ENCODE measurements around the gene PLEKHA6.
"Not testable (repeated sequence)": the region's sequence is repeated elsewhere in the genome, so short reads cannot be mapped to it uniquely, and the experiment has no call there.

Gene PLEKHA6

GRCh38 chr1:204319462-204319861, 40.3 kb downstream of the PLEKHA6 start:
- no peak overlapping the region for H3K27ac ChIP-seq (ENCODE audit: low read length)
- H3K36me3 ChIP-seq (ENCODE audit: insufficient read depth, low read depth, low read length), result no peaks in the 10 kb centered on the region
- H3K4me3 ChIP-seq (ENCODE audit: low read length), result no peak overlapping the region
- peaks cover 9% of the 10 kb centered on the region; the same call in 1 of the 2 replicates for H3K4me1 ChIP-seq (ENCODE audit: insufficient read depth, low read length)
- H3K9me3 ChIP-seq (ENCODE audit: insufficient read depth, low read depth, low read length), result no peaks in the 10 kb centered on the region
- H3K27me3 ChIP-seq (ENCODE audit: insufficient read depth, low read length), result no peaks in the 10 kb centered on the region
- no peak overlapping the region for H3K9ac ChIP-seq (ENCODE audit: low read depth, low read length)

GRCh38 chr1:204319027-204319426, 40.7 kb downstream of the PLEKHA6 start:
- Histone ChIP-seq H3K4me1 (ENCODE audit: insufficient read depth, low read length) (peaks cover 9% of the 10 kb centered on the region; the same call in 1 of the 2 replicates), H3K9me3 (ENCODE audit: insufficient read depth, low read depth, low read length) (no peaks in the 10 kb centered on the region), H3K4me3 (ENCODE audit: low read length) (no peak overlapping the region), H3K9ac (ENCODE audit: low read depth, low read length) (no peak overlapping the region), H3K27ac (ENCODE audit: low read length) (no peak overlapping the region), H3K27me3 (ENCODE audit: insufficient read depth, low read length) (no peaks in the 10 kb centered on the region), H3K36me3 (ENCODE audit: insufficient read depth, low read depth, low read length) (no peaks in the 10 kb centered on the region)

- H3K9ac ChIP-seq (ENCODE audit: low read depth, low read length), result no peak overlapping the region
- no peak overlapping the region for H3K27ac ChIP-seq (ENCODE audit: low read length)
- no peak overlapping the region for H3K4me3 ChIP-seq (ENCODE audit: low read length)
- no peaks in the 10 kb centered on the region for H3K27me3 ChIP-seq (ENCODE audit: insufficient read depth, low read length)
- H3K9me3 ChIP-seq (ENCODE audit: insufficient read depth, low read depth, low read length), result no peaks in the 10 kb centered on the region
- H3K4me1 ChIP-seq (ENCODE audit: insufficient read depth, low read length), result peaks cover 14% of the 10 kb centered on the region; the same call in 1 of the 2 replicates
- no peaks in the 10 kb centered on the region for H3K36me3 ChIP-seq (ENCODE audit: insufficient read depth, low read depth, low read length)
These were observed 41.4 kb downstream of the PLEKHA6 start for GRCh38 chr1:204318324-204318723.

- peaks cover 9% of the 10 kb centered on the region; the same call in 1 of the 2 replicates for H3K4me1 ChIP-seq (ENCODE audit: insufficient read depth, low read length)
- H3K27ac ChIP-seq (ENCODE audit: low read length), result no peak overlapping the region
- no peak overlapping the region for H3K4me3 ChIP-seq (ENCODE audit: low read length)
- H3K9ac ChIP-seq (ENCODE audit: low read depth, low read length), result no peak overlapping the region
- no peaks in the 10 kb centered on the region for H3K9me3 ChIP-seq (ENCODE audit: insufficient read depth, low read depth, low read length)
- H3K36me3 ChIP-seq (ENCODE audit: insufficient read depth, low read depth, low read length), result no peaks in the 10 kb centered on the region
- no peaks in the 10 kb centered on the region for H3K27me3 ChIP-seq (ENCODE audit: insufficient read depth, low read length)
These were observed 42.6 kb downstream of the PLEKHA6 start for GRCh38 chr1:204317170-204317569.

GRCh38 chr1:204316164-204316563, 43.6 kb downstream of the PLEKHA6 start:
- H3K4me1 ChIP-seq (ENCODE audit: insufficient read depth, low read length), result peaks cover 5% of the 10 kb centered on the region; the same call in 1 of the 2 replicates
- no peaks in the 10 kb centered on the region for H3K36me3 ChIP-seq (ENCODE audit: insufficient read depth, low read depth, low read length)
- H3K9ac ChIP-seq (ENCODE audit: low read depth, low read length), result no peak overlapping the region
- no peaks in the 10 kb centered on the region for H3K27me3 ChIP-seq (ENCODE audit: insufficient read depth, low read length)
- H3K27ac ChIP-seq (ENCODE audit: low read length), result no peak overlapping the region
- H3K4me3 ChIP-seq (ENCODE audit: low read length), result no peak overlapping the region
- H3K9me3 ChIP-seq (ENCODE audit: insufficient read depth, low read depth, low read length), result no peaks in the 10 kb centered on the region

GRCh38 chr1:204314893-204315658, 44.7 kb downstream of the PLEKHA6 start:
- no peaks in the 10 kb centered on the region for H3K27me3 ChIP-seq (ENCODE audit: insufficient read depth, low read length)
- no peak overlapping the region for H3K27ac ChIP-seq (ENCODE audit: low read length)
- no peak overlapping the region for H3K4me3 ChIP-seq (ENCODE audit: low read length)
- no peaks in the 10 kb centered on the region for H3K36me3 ChIP-seq (ENCODE audit: insufficient read depth, low read depth, low read length)
- H3K9me3 ChIP-seq (ENCODE audit: insufficient read depth, low read depth, low read length), result no peaks in the 10 kb centered on the region
- H3K9ac ChIP-seq (ENCODE audit: low read depth, low read length), result no peak overlapping the region
- peaks cover 14% of the 10 kb centered on the region; the same call in 1 of the 2 replicates for H3K4me1 ChIP-seq (ENCODE audit: insufficient read depth, low read length)

- H3K9me3 ChIP-seq (ENCODE audit: insufficient read depth, low read depth, low read length), result no peaks in the 10 kb centered on the region
- H3K4me1 ChIP-seq (ENCODE audit: insufficient read depth, low read length), result peaks cover 15% of the 10 kb centered on the region; the same call in 1 of the 2 replicates
- no peak overlapping the region for H3K4me3 ChIP-seq (ENCODE audit: low read length)
- H3K27ac ChIP-seq (ENCODE audit: low read length), result no peak overlapping the region
- no peaks in the 10 kb centered on the region for H3K27me3 ChIP-seq (ENCODE audit: insufficient read depth, low read length)
- H3K36me3 ChIP-seq (ENCODE audit: insufficient read depth, low read depth, low read length), result no peaks in the 10 kb centered on the region
- H3K9ac ChIP-seq (ENCODE audit: low read depth, low read length), result no peak overlapping the region
These were observed 45.4 kb downstream of the PLEKHA6 start for GRCh38 chr1:204314171-204314892.

- H3K9ac ChIP-seq (ENCODE audit: low read depth, low read length), result no peak overlapping the region
- H3K4me1 ChIP-seq (ENCODE audit: insufficient read depth, low read length), result peaks cover 15% of the 10 kb centered on the region; the same call in 1 of the 2 replicates
- H3K4me3 ChIP-seq (ENCODE audit: low read length), result no peak overlapping the region
- no peak overlapping the region for H3K27ac ChIP-seq (ENCODE audit: low read length)
- H3K36me3 ChIP-seq (ENCODE audit: insufficient read depth, low read depth, low read length), result no peaks in the 10 kb centered on the region
- H3K27me3 ChIP-seq (ENCODE audit: insufficient read depth, low read length), result no peaks in the 10 kb centered on the region
- no peaks in the 10 kb centered on the region for H3K9me3 ChIP-seq (ENCODE audit: insufficient read depth, low read depth, low read length)
These were observed 46.1 kb downstream of the PLEKHA6 start for GRCh38 chr1:204313675-204314074.

GRCh38 chr1:204310970-204311369, 48.8 kb downstream of the PLEKHA6 start:
- not testable (repeated sequence) for H3K27ac ChIP-seq (ENCODE audit: low read length); H3K36me3 ChIP-seq (ENCODE audit: insufficient read depth, low read depth, low read length); H3K4me3 ChIP-seq (ENCODE audit: low read length); H3K9me3 ChIP-seq (ENCODE audit: insufficient read depth, low read depth, low read length); H3K9ac ChIP-seq (ENCODE audit: low read depth, low read length)
- peaks cover 11% of the 10 kb centered on the region; the same call in 1 of the 2 replicates for H3K27me3 ChIP-seq (ENCODE audit: insufficient read depth, low read length)
- H3K4me1 ChIP-seq (ENCODE audit: insufficient read depth, low read length), result peaks cover 37% of the 10 kb centered on the region; the same call in 1 of the 2 replicates

- Histone ChIP-seq H3K9me3 (ENCODE audit: insufficient read depth, low read depth, low read length) (no peaks in the 10 kb centered on the region), H3K4me3 (ENCODE audit: low read length) (peak overlapping the region; percentile 62; the same call in 1 of the 2 replicates), H3K9ac (ENCODE audit: low read depth, low read length) (peak overlapping the region; percentile 58; the same call in 1 of the 2 replicates), H3K27me3 (ENCODE audit: insufficient read depth, low read length) (peaks cover 11% of the 10 kb centered on the region; the same call in 1 of the 2 replicates), H3K27ac (ENCODE audit: low read length) (no peak overlapping the region), H3K36me3 (ENCODE audit: insufficient read depth, low read depth, low read length) (no peaks in the 10 kb centered on the region), H3K4me1 (ENCODE audit: insufficient read depth, low read length) (peaks cover 59% of the 10 kb centered on the region; the same call in 1 of the 2 replicates)
These were observed 51.6 kb downstream of the PLEKHA6 start for GRCh38 chr1:204308023-204308628.

GRCh38 chr1:204307334-204307883, 52.3 kb downstream of the PLEKHA6 start:
- Histone ChIP-seq H3K27me3 (ENCODE audit: insufficient read depth, low read length) (peaks cover 11% of the 10 kb centered on the region; the same call in 1 of the 2 replicates), H3K4me1 (ENCODE audit: insufficient read depth, low read length) (peaks cover 63% of the 10 kb centered on the region), H3K9me3 (ENCODE audit: insufficient read depth, low read depth, low read length) (no peaks in the 10 kb centered on the region), H3K9ac (ENCODE audit: low read depth, low read length) (peak overlapping the region; percentile 58; the same call in 1 of the 2 replicates), H3K4me3 (ENCODE audit: low read length) (peak overlapping the region; percentile 62), H3K27ac (ENCODE audit: low read length) (no peak overlapping the region), H3K36me3 (ENCODE audit: insufficient read depth, low read depth, low read length) (no peaks in the 10 kb centered on the region)
